ENCODE results near the gene CPSF4L.

DNA sequence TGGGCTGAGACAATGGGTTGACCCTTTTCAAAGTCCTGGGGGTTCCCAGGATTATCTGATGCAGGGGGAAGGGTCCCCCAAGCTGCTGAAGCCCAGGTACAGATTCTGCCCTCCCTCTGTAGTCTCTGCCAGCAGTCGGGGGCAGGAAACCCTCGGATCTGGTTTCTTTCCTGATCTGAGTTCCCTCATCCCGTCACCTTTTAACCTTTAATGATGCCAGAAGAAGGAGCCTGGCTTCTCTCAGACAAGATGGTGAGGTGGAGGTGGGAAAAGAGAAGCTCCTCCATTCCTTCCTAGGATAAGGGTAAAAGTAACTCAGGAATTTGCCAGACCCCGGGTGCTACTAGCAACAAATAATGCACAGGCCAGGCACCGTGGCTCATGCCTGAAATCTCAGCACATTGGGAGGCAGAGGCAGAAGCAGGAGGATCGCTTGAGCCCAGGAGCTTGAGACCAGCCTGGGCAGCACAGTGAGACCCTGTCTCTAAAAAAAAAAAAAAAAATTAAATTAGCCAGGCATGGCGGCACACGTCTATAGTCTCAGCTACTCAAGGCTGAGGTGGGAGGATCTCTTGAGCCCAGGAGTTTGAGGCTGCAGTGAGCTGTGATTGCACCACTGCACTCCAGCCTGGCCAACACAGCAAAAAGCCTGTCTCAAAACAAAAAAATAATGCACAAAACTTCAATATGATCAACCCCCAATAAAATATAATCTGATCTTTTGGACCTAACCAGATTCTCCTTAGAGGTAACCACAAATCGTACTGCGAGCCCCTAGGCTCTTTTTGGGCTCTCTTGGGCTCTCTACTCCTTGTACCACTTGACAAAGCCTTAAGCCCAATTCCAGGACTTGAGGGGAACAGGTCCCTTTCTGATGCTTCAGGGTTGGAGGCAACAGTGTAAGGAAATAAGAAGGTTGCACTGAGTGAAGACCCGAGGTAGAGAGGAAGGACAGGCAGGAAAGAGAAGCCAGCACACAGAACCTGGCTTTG lies 44.5 kb upstream of the CPSF4L start:
- TF ChIP-seq, protein P1, sequence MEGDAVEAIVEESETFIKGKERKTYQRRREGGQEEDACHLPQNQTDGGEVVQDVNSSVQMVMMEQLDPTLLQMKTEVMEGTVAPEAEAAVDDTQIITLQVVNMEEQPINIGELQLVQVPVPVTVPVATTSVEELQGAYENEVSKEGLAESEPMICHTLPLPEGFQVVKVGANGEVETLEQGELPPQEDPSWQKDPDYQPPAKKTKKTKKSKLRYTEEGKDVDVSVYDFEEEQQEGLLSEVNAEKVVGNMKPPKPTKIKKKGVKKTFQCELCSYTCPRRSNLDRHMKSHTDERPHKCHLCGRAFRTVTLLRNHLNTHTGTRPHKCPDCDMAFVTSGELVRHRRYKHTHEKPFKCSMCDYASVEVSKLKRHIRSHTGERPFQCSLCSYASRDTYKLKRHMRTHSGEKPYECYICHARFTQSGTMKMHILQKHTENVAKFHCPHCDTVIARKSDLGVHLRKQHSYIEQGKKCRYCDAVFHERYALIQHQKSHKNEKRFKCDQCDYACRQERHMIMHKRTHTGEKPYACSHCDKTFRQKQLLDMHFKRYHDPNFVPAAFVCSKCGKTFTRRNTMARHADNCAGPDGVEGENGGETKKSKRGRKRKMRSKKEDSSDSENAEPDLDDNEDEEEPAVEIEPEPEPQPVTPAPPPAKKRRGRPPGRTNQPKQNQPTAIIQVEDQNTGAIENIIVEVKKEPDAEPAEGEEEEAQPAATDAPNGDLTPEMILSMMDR (conservative IDR thresholded peaks at IDR 0.05 in 1 of 2, IDR thresholded peaks at IDR 0.05 in 1 of 2; ENCODE audit: extremely low read depth in 1 of 2, insufficient read depth in 1 of 2, low read depth in 1 of 2, low read length in 2 of 2) = no peak
- TF ChIP-seq EZH2 (IDR thresholded peaks at IDR 0.05; ENCODE audit: borderline replicate concordance, low read length) = no peak

Data from mammary epithelial cell (primary cell).